Measurements from ENCODE around the gene SLC38A6. TPM values are rescaled to one million over a fixed set of nuclear protein-coding genes. Genes with fewer than 3 reads are reported as not detected.

Gene SLC38A6
- total RNA-seq, 2 donors from 2014 or later: 5.5 to 7.6 TPM

Other genes starting within 250 kb of the SLC38A6 start
- gene MNAT1, start 246.5 kb upstream of the SLC38A6 start, total RNA-seq: 10 to 100 TPM; 11.8 to 38.0 TPM
- 10 to 100 TPM; 12.5 to 12.9 TPM for gene TRMT5, start 166 bp upstream of the SLC38A6 start, total RNA-seq